Measurements from ENCODE around the gene EXOC3L1.

The EXOC3L1 gene

DNA sequence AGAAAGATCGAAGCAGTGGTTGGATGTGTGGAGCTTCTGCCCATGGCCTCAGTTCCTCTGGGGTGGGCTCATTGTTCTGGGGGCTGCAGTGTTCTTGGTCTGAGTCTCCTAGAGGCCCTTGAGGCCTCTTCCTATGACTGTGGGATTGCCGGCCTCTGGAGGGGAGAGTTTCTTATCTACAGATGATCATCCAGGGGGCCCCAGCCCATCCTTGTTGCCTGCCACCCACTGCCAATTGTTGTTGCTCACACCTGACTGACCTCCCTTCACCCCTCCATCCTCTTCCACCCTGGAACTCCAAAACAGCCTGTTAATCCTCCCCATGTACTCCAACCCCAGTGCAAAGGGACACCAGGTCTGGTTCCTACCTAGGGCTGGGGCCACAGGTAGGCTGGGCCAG is 45.0 kb downstream of the EXOC3L1 start:
- no peak for DNase-seq

DNA sequence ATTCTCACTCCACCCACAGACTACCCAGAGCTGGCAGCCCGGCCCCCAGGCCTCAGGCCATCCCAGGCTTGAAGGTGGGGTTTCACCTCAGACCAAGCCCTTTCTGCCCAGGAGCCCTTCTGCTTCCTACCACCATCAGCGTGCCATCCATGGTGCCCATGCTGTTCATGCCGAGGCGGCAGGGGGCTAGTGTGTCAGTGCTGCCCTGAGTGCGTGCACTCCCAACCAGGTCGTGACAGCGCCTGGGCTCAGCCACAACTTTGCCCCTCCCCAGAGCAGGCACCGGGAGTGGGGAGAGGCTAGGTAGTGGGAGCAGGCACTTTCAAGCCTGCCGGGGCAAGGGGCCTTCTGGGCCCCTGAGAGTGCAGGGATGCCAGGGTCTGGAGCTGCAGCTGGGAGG is 47.6 kb downstream of the EXOC3L1 start:
- DNase-seq, result no peak

DNA sequence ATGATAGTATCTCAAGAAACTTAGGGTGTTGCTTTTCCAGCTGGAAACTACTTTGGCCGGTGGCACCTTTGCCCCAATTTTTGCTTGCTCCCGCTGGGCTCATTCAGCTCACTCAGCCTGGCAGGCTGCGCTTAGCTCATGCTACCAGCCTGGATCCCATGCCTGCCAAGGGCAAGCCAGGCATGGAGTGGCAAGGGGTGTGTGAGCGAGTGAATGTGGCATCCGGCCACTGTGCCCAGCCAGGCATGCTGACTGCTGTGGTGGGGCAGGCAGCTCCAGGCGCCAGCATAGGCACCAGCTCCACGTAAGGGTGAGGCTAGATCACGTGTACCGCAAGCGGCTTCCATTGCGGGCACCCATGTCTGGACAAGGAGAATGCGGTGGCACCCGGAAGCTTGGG is 48.5 kb downstream of the EXOC3L1 start:
- no peak for DNase-seq

DNA sequence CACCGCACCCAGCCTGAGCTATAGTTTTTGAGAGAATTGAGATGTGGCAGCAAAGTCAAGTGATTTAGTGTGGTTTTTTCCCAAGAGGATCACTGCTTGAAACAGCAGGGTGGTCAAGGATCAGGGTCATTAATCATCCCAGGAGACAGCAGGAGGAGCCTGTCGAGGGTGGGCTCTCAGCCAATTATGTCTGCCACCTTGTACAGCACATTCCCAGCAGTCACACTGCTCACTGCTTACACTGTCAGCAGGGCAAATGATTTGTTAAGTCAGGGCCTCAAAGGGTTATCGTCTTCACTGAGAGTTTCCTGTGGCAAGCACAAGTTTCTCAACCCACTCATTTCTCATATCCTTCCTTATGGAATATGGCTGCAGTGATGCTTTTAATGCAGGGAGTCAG is 52.3 kb downstream of the EXOC3L1 start:
- no peak for DNase-seq

All from NCI-H1930 (cell line).